Suprapubic skin (tissue), 4 donors: ENCODE measurements around the gene BZW2. TPM values are rescaled to one million over a fixed set of nuclear protein-coding genes. Genes with fewer than 3 reads are reported as not detected.

Experiments used
- DNase-seq, 2 donors: peaks; one replicate each; pipeline ENCODE4 v3.0.0-alpha.2; 2019; ENCODE audit warnings: low spot score in 2 of 2
- H3K27ac ChIP-seq: fragments of 200-600 bp; sonication (generic); one replicate; pipeline ENCODE4 v1.5.1; 2019
- H3K27me3 ChIP-seq: fragments of 200-600 bp; sonication (generic); one replicate; pipeline ENCODE4 v1.5.1; 2019
- H3K36me3 ChIP-seq: fragments of 200-600 bp; sonication (generic); one replicate; pipeline ENCODE4 v1.5.1; 2019
- H3K4me1 ChIP-seq: fragments of 200-600 bp; sonication (generic); one replicate; pipeline ENCODE4 v1.5.1; 2019
- H3K4me3 ChIP-seq: fragments of 200-600 bp; sonication (generic); one replicate; pipeline ENCODE4 v1.5.1; 2019; ENCODE audit warnings: mild to moderate bottlenecking
- H3K9me3 ChIP-seq: fragments of 200-600 bp; sonication (generic); one replicate; pipeline ENCODE4 v1.5.1; 2019
- EP300 ChIP-seq: sonication (generic); formaldehyde crosslinking; IDR thresholded peaks from one replicate; pipeline ENCODE4 v1.6.1; 2017; ENCODE audit warnings: antibody characterized with exemption
- POLR2A ChIP-seq, 2 donors: fragments of 450-650 bp; IDR thresholded peaks; one replicate each; pipeline ENCODE4 v1.6.1; 2017; ENCODE audit warnings: antibody characterized with exemption in 2 of 2, mild to moderate bottlenecking in 2 of 2, moderate library complexity in 2 of 2
- POLR2AphosphoS5 ChIP-seq, 3 donors: sonication (generic); formaldehyde crosslinking; IDR thresholded peaks; one replicate each; pipeline ENCODE4 v1.6.1; 2017; ENCODE audit warnings: antibody characterized with exemption in 3 of 3
- WGBS: methylation state at CpG from one replicate; pipeline ENCODE4 v1.1.5; 2018; 5-methylcytosine and 5-hydroxymethylcytosine counted together
- total RNA-seq, 4 donors: library from RNA; depleted of rRNA; stranded (reverse); fragments of >200 nt; gene quantifications; one replicate each; pipeline ENCODE4 v1.1.0, GENCODE V29; 2016
- TF ChIP-seq, protein P1 (sequence below), 2 donors: fragments of 200-600 bp in 1 of 2; fragments of 450-650 bp in 1 of 2; sonication (generic) in 1 of 2; IDR thresholded peaks; one replicate each; pipeline ENCODE4 v1.5.1; 2016 to 2019; ENCODE audit warnings: antibody characterized with exemption in 2 of 2, mild to moderate bottlenecking in 1 of 2, moderate library complexity in 1 of 2

BZW2 gene
- total RNA-seq, 4 donors from 2014 or later, result 60.5 to 97.9 (median 84.4) TPM

DNA sequence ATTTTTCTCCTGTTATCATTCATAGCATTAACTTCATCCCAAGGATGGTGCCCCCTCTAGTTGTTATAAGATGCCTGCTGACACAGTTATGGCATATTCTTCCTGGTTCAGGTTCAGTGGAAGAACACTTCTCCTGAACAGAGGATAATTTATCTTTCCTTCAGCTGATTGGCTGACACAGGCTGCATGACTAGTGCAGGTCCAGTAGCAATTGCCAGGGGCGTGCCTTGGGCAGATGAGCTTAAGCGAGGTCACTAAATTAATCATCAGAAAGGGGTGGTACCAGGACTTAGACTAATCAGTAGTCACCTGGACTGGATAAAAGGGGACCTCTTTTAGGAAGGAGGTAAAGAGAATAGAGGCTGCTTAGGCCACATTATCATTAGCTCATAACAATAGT lies 42.3 kb downstream of the BZW2 start:
- peaks cover 44% of the 10 kb centered on the region for H3K36me3 ChIP-seq
- H3K9me3 ChIP-seq, result no peaks in the 10 kb centered on the region
- H3K4me1 ChIP-seq, result no peaks in the 10 kb centered on the region
- WGBS, result 91% methylated on average over 2 of the region's 2 CpGs
- no peak for DNase-seq
- H3K27ac ChIP-seq, result no peak overlapping the region
- no peak overlapping the region for H3K4me3 ChIP-seq
- TF ChIP-seq POLR2AphosphoS5 (IDR thresholded peaks at IDR 0.05) (no peak), POLR2A (IDR thresholded peaks at IDR 0.05) (no peak), EP300 (no peak)
- TF ChIP-seq, protein P1, sequence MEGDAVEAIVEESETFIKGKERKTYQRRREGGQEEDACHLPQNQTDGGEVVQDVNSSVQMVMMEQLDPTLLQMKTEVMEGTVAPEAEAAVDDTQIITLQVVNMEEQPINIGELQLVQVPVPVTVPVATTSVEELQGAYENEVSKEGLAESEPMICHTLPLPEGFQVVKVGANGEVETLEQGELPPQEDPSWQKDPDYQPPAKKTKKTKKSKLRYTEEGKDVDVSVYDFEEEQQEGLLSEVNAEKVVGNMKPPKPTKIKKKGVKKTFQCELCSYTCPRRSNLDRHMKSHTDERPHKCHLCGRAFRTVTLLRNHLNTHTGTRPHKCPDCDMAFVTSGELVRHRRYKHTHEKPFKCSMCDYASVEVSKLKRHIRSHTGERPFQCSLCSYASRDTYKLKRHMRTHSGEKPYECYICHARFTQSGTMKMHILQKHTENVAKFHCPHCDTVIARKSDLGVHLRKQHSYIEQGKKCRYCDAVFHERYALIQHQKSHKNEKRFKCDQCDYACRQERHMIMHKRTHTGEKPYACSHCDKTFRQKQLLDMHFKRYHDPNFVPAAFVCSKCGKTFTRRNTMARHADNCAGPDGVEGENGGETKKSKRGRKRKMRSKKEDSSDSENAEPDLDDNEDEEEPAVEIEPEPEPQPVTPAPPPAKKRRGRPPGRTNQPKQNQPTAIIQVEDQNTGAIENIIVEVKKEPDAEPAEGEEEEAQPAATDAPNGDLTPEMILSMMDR (IDR thresholded peaks at IDR 0.05), result no peak
- no peaks in the 10 kb centered on the region for H3K27me3 ChIP-seq

DNA sequence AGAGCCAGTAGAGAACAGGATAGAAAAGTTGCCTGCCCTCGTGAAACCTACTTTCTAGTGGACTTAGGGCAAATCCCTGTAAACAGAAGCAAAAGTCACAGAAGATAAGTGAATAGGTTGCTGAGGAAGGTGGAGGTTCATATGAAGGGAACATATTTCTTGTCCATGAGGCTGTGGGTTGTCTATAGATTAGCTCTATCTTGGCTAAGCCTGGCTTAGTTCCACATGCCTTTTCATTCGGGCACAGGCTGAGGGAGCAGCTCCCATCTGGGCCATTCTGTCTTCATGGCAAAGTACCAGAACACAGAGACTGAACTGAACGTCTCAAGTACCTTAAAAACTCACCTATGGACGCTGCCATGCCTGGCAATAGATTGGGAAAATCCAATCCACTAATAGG lies 45.3 kb downstream of the BZW2 start:
- Histone ChIP-seq H3K4me1 (no peaks in the 10 kb centered on the region), H3K27me3 (no peaks in the 10 kb centered on the region), H3K9me3 (no peaks in the 10 kb centered on the region), H3K27ac (no peak overlapping the region), H3K36me3 (peaks cover 50% of the 10 kb centered on the region), H3K4me3 (no peak overlapping the region)
- TF ChIP-seq, protein P1 (IDR thresholded peaks at IDR 0.05), result no peak
- no peak for TF ChIP-seq EP300
- no peak for TF ChIP-seq POLR2A (IDR thresholded peaks at IDR 0.05)
- TF ChIP-seq POLR2AphosphoS5 (IDR thresholded peaks at IDR 0.05), result no peak
- no peak for DNase-seq
- 88% methylated on average over 4 of the region's 4 CpGs for WGBS

DNA sequence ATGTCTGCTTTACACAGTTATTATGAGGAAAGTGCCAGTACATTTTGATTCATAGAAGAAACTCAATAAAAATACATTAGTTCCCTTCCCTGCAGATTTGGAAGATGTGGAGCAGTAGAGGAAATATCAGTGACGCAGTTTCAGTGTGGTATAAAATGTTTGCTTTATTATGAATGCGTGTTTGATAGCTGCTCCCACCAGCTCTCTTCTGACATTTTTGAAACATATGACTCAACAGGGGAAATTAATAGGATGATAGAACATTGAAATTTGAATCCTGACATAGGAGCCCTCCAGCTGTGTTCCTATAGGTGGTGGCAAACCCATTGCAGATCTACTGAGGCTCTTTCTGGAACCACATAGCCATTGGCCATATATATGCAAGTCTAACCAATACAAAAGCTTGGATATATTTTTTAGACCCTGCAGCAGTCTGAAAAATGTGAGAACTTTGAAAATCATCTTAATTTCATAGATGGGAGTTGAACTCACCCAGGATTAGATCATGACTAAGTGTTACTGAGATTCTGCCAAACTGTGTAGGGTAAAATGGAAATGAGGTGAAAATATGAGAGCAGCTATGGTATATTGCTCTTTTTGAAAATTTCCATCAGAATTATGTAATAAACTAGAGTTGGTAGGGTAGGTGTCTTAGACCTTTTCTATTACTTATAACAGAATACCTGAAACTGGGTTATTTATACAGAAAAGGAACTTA lies 47.8 kb downstream of the BZW2 start:
- TF ChIP-seq, protein P1 (IDR thresholded peaks at IDR 0.05), result no peak
- TF ChIP-seq POLR2A (IDR thresholded peaks at IDR 0.05), result no peak
- Histone ChIP-seq H3K9me3 (no peaks in the 10 kb centered on the region), H3K4me1 (no peaks in the 10 kb centered on the region), H3K27ac (no peak overlapping the region), H3K36me3 (peaks cover 64% of the 10 kb centered on the region), H3K4me3 (no peak overlapping the region), H3K27me3 (no peaks in the 10 kb centered on the region)
- 90% methylated on average over 2 of the region's 2 CpGs for WGBS
- no peak for DNase-seq

DNA sequence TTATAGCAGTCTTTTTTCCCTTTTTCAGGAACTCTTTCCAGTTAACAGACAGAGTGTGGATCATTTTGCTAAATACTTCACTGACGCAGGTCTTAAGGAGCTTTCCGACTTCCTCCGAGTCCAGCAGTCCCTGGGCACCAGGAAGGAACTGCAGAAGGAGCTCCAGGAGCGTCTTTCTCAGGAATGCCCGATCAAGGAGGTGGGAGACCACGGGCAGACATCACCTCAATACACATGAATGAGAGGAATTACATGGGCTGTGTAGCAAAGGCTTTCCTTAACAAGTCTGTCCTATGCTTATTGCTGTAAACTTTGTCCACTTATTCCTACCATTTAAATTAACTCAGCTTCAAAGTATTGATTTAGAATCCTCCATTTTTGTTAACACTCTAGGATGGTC lies 48.8 kb downstream of the BZW2 start:
- no peak for DNase-seq
- peaks cover 72% of the 10 kb centered on the region for H3K36me3 ChIP-seq
- 79% methylated on average over 6 of the region's 6 CpGs for WGBS

DNA sequence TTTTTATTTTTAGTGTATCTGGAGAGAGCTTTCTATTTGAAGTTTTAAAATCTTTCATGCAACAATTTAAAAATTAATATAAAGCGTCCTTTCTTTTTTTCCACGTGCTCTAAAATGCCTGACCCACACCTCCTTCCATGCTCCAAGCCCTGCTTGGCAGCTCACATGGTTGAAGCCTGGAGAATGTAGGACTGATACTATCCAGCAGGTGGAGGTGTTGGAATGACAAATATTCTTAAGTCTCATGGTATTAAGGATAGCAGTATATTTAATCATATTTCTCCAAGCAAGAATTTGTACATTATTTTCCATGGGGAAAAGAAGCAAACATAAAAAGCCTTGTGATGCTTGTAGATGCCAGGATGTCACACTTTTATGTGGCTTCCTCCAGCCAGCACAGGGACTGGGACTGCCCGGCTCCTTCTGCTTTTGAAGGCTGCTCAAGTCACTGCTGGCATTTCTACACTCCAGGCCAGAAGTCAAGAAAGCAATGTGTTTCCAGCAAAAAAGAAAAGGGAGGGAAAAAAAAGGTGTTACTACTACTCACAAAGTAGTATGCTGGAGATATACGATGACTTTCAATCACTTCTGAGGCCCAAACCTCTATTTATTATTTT lies 49.7 kb downstream of the BZW2 start:
- Histone ChIP-seq H3K27me3 (no peaks in the 10 kb centered on the region), H3K4me3 (no peak overlapping the region), H3K4me1 (no peaks in the 10 kb centered on the region), H3K36me3 (peaks cover 70% of the 10 kb centered on the region), H3K9me3 (no peaks in the 10 kb centered on the region), H3K27ac (no peak overlapping the region)
- whole genome bisulfite sequencing, result 54% methylated on average over 4 of the region's 4 CpGs
- TF ChIP-seq POLR2AphosphoS5 (IDR thresholded peaks at IDR 0.05), result no peak
- TF ChIP-seq, protein P1 (IDR thresholded peaks at IDR 0.05), result peak in 1 of 2 donors; percentile 47
- no peak for DNase-seq

More for the DNA sequence above, 48.8 kb downstream of the BZW2 start:
- no peak for TF ChIP-seq EP300
- TF ChIP-seq POLR2A (IDR thresholded peaks at IDR 0.05), result no peak
- TF ChIP-seq, protein P1 (IDR thresholded peaks at IDR 0.05), result no peak
- TF ChIP-seq POLR2AphosphoS5 (IDR thresholded peaks at IDR 0.05), result no peak
- H3K27me3 ChIP-seq, result no peaks in the 10 kb centered on the region
- no peak overlapping the region for H3K4me3 ChIP-seq
- H3K4me1 ChIP-seq, result no peaks in the 10 kb centered on the region
- no peaks in the 10 kb centered on the region for H3K9me3 ChIP-seq
- H3K27ac ChIP-seq, result no peak overlapping the region
